Keratinocyte (primary cell): ENCODE data around the gene TDRD6. TPM values are rescaled to one million over a fixed set of nuclear protein-coding genes. Genes with fewer than 3 reads are reported as not detected.

Source experiments
- DNase-seq: peaks from one replicate; pipeline ENCODE4 v3.0.0-alpha.2; 2011; ENCODE audit warnings: low read depth, missing footprints, low spot score
- FAIRE-seq: peaks from 2 replicates; lab custom pipeline; 2011; peaks lifted over from hg19 to GRCh38; lab: Jason Lieb, UNC
- H2AFZ ChIP-seq: 2 replicates; pipeline ENCODE4 v1.6.0; 2012; ENCODE audit warnings: low read length, control low read depth, inconsistent platforms; ENCODE audit not compliant: control insufficient read depth
- H3K27ac ChIP-seq: 2 replicates; pipeline ENCODE4 v1.5.1; 2011; ENCODE audit warnings: low read length; ENCODE audit not compliant: control insufficient read depth, insufficient read depth
- H3K27me3 ChIP-seq: 3 replicates; pipeline ENCODE4 v1.6.0; 2011; ENCODE audit warnings: low read length; ENCODE audit not compliant: control insufficient read depth, insufficient read depth; ENCODE audit errors: extremely low read depth
- H3K36me3 ChIP-seq, 2 experiments: 2 replicates in 1 of 2; 3 replicates in 1 of 2; pipeline ENCODE4 v1.5.1; 2011; ENCODE audit warnings: low read length in 2 of 2, mild to moderate bottlenecking in 1 of 2; ENCODE audit not compliant: control insufficient read depth in 2 of 2, insufficient read depth in 2 of 2; ENCODE audit errors: extremely low read depth in 1 of 2
- H3K4me1 ChIP-seq: 3 replicates; pipeline ENCODE4 v1.5.1; 2011; ENCODE audit warnings: low read length; ENCODE audit not compliant: control insufficient read depth, insufficient read depth; ENCODE audit errors: extremely low read depth
- H3K4me2 ChIP-seq: 3 replicates; pipeline ENCODE4 v1.6.0; 2011; ENCODE audit warnings: low read depth, low read length; ENCODE audit not compliant: control insufficient read depth, insufficient read depth; ENCODE audit errors: extremely low read depth
- H3K4me3 ChIP-seq, 3 experiments: fragments of 200-600 bp in 1 of 3; sonication (generic) in 1 of 3; 2 replicates in 2 of 3; 3 replicates in 1 of 3; pipeline ENCODE4 v1.5.1; 2011 to 2016; ENCODE audit warnings: low read length in 3 of 3, mild to moderate bottlenecking in 3 of 3, control low read depth in 2 of 3, inconsistent platforms in 1 of 3, low read depth in 1 of 3, mixed read lengths in 1 of 3, mixed run types in 1 of 3, moderate library complexity in 1 of 3; ENCODE audit not compliant: control insufficient read depth in 2 of 3, insufficient read depth in 2 of 3; ENCODE audit errors: extremely low read depth in 1 of 3
- H3K79me2 ChIP-seq: 2 replicates; pipeline ENCODE4 v1.6.0; 2012; ENCODE audit warnings: low read length; ENCODE audit not compliant: control insufficient read depth, insufficient read depth
- H3K9ac ChIP-seq: 3 replicates; pipeline ENCODE4 v1.6.0; 2011; ENCODE audit warnings: low read length; ENCODE audit not compliant: control insufficient read depth, insufficient read depth; ENCODE audit errors: extremely low read depth
- H3K9me1 ChIP-seq: 3 replicates; pipeline ENCODE4 v1.6.0; 2011; ENCODE audit warnings: low read length; ENCODE audit not compliant: control insufficient read depth, insufficient read depth; ENCODE audit errors: extremely low read depth
- H3K9me3 ChIP-seq: 2 replicates; pipeline ENCODE4 v1.5.1; 2012; ENCODE audit warnings: low read depth, low read length; ENCODE audit not compliant: control insufficient read depth
- H4K20me1 ChIP-seq: 3 replicates; pipeline ENCODE4 v1.6.0; 2011; ENCODE audit warnings: low read length; ENCODE audit not compliant: control insufficient read depth, insufficient read depth; ENCODE audit errors: extremely low read depth
- CTCF ChIP-seq, 3 experiments: IDR thresholded peaks in 1 of 3; conservative IDR thresholded peaks in 1 of 3; optimal IDR thresholded peaks in 1 of 3; 2 replicates in 2 of 3; 3 replicates in 1 of 3; pipeline versions ENCODE3 to v1.5.1; 2011; ENCODE audit warnings: low read length in 3 of 3, mild to moderate bottlenecking in 3 of 3, moderate library complexity in 2 of 3, control low read depth in 1 of 3, inconsistent platforms in 1 of 3; ENCODE audit not compliant: insufficient read depth in 2 of 3; ENCODE audit errors: extremely low read depth in 1 of 3
- EZH2 ChIP-seq: IDR thresholded peaks from one replicate; pipeline ENCODE4 v1.6.1; 2012; ENCODE audit warnings: inconsistent platforms, mild to moderate bottlenecking, low read length, moderate library complexity
- dilution Hi-C: fragments of 300-500 bp; cut with MboI; formaldehyde crosslinking; loops from one replicate; pipeline ENCODE4 v1.7.0; 2020; ENCODE audit warnings: low sequenced_read_pairs; ENCODE audit not compliant: extremely low pct_ligation_motif_present
- polyA plus RNA-seq, 5 experiments: library from polyadenylated mRNA; depleted of rRNA in 3 of 5; stranded (reverse) in 3 of 5; stranded (forward) in 1 of 5; unstranded in 1 of 5; fragments of >200 nt; gene quantifications; 1 replicate in 1 of 5; 2 replicates in 3 of 5; 3 replicates in 1 of 5; pipeline versions ENCODE4 v1.2.1 to v1.2.3, GENCODE V29; 2011 to 2012; ENCODE audit warnings: missing spikeins in 2 of 5, low read depth in 1 of 5, low replicate concordance in 1 of 5

Gene TDRD6
- polyA plus RNA-seq, 1 donor (not counting 4 experiments of a cell fraction or from before 2014, with no cell fraction given) = 0.25 TPM

- Histone ChIP-seq H3K4me1 (peaks cover 17% of the 10 kb centered on the region), H3K9ac (no peak overlapping the region), H3K9me1 (no peaks in the 10 kb centered on the region), H4K20me1 (no peaks in the 10 kb centered on the region), H3K27ac (no peak overlapping the region), H3K79me2 (no peaks in the 10 kb centered on the region), H3K4me2 (no peak overlapping the region), H3K4me3 (no peak overlapping the region), H3K27me3 (no peaks in the 10 kb centered on the region), H2AFZ (no peak overlapping the region), H3K9me3 (no peaks in the 10 kb centered on the region), H3K36me3 (no peaks in the 10 kb centered on the region)
- FAIRE-seq (no peak), DNase-seq (no peak)
- dilution Hi-C loops = no loop called here
- TF ChIP-seq CTCF (optimal IDR thresholded peaks at IDR 0.05 in 1 of 3, IDR thresholded peaks at IDR 0.05 in 1 of 3, conservative IDR thresholded peaks at IDR 0.05 in 1 of 3; ENCODE audit: extremely low read depth in 1 of 3, insufficient read depth in 2 of 3, low read length in 3 of 3) = no peak
- TF ChIP-seq EZH2 = no peak
Measured at GRCh38 chr6:46711491-46711890, 23.8 kb downstream of the TDRD6 start.

- no peaks in the 10 kb centered on the region for H3K9me1 ChIP-seq
- no peak for TF ChIP-seq EZH2
- TF ChIP-seq CTCF (optimal IDR thresholded peaks at IDR 0.05 in 1 of 3, IDR thresholded peaks at IDR 0.05 in 1 of 3, conservative IDR thresholded peaks at IDR 0.05 in 1 of 3; ENCODE audit: extremely low read depth in 1 of 3, insufficient read depth in 2 of 3, low read length in 3 of 3) = no peak
- peaks cover 16% of the 10 kb centered on the region for H3K4me1 ChIP-seq
- H3K9me3 ChIP-seq = no peaks in the 10 kb centered on the region
- H3K4me3 ChIP-seq = no peak overlapping the region
- peaks cover 2% of the 10 kb centered on the region for H4K20me1 ChIP-seq
- H3K4me2 ChIP-seq = peak overlapping the region; percentile 51
- H3K9ac ChIP-seq = no peak overlapping the region
- dilution Hi-C loops = no loop called here
- H3K79me2 ChIP-seq = no peaks in the 10 kb centered on the region
- H2AFZ ChIP-seq = no peak overlapping the region
- H3K27ac ChIP-seq = peak overlapping the region; percentile 24
- H3K36me3 ChIP-seq = no peaks in the 10 kb centered on the region
- DNase-seq = no peak
- no peaks in the 10 kb centered on the region for H3K27me3 ChIP-seq
- FAIRE-seq = peak; percentile 90
Measured at GRCh38 chr6:46715141-46715540, 27.5 kb downstream of the TDRD6 start.
